ENCODE measurements around the gene KCNIP1.
A peak's percentile ranks its signal among the peaks of the same experiment; 100 is the strongest.

KCNIP1 gene

DNA sequence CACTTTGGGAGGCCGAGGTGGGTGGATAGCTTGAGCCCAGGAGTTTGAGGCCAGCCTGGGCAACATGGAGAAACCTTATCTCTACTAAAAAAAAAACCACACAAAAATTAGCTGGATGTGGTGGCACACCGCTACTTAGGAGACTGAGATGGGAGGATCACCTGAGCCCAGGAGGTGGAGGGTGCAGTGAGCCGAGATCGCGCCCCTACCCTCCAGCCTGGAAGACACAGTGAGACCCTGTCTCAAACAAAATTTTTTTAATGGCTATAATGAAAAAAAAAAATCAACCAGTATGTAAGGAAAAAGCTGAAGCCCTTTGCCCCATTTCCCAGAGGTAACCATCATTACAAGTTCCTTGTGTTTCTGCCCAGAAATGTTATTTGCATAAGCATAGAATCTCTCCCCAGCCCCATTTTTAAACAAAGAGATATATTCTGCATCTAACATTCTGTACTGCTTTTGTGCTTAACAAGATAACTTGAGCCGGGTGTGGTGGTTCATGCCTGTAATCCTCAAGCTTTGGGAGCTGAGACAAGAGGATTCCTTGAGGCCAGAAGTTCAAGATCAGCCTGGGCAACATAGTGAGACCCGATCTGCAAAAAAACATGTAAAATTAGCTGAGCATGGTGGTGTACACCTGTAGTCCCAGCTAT, 35.1 kb upstream of the KCNIP1 start:
- TF ChIP-seq, protein P1, sequence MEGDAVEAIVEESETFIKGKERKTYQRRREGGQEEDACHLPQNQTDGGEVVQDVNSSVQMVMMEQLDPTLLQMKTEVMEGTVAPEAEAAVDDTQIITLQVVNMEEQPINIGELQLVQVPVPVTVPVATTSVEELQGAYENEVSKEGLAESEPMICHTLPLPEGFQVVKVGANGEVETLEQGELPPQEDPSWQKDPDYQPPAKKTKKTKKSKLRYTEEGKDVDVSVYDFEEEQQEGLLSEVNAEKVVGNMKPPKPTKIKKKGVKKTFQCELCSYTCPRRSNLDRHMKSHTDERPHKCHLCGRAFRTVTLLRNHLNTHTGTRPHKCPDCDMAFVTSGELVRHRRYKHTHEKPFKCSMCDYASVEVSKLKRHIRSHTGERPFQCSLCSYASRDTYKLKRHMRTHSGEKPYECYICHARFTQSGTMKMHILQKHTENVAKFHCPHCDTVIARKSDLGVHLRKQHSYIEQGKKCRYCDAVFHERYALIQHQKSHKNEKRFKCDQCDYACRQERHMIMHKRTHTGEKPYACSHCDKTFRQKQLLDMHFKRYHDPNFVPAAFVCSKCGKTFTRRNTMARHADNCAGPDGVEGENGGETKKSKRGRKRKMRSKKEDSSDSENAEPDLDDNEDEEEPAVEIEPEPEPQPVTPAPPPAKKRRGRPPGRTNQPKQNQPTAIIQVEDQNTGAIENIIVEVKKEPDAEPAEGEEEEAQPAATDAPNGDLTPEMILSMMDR (IDR thresholded peaks at IDR 0.05; ENCODE audit: low read depth, low read length) = no peak
- TF ChIP-seq POLR2A (IDR thresholded peaks at IDR 0.05; ENCODE audit: extremely low read depth, insufficient read length) = no peak
- no peak for TF ChIP-seq MYC (IDR thresholded peaks at IDR 0.05; ENCODE audit: low read depth, low read length)
- TF ChIP-seq, protein P2, sequence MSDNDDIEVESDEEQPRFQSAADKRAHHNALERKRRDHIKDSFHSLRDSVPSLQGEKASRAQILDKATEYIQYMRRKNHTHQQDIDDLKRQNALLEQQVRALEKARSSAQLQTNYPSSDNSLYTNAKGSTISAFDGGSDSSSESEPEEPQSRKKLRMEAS (IDR thresholded peaks at IDR 0.05; ENCODE audit: low read depth, low read length) = no peak
- no peak for DNase-seq (ENCODE audit: low read depth)
- no peak overlapping the region for H3K4me3 ChIP-seq (ENCODE audit: low read depth, low read length)

DNA sequence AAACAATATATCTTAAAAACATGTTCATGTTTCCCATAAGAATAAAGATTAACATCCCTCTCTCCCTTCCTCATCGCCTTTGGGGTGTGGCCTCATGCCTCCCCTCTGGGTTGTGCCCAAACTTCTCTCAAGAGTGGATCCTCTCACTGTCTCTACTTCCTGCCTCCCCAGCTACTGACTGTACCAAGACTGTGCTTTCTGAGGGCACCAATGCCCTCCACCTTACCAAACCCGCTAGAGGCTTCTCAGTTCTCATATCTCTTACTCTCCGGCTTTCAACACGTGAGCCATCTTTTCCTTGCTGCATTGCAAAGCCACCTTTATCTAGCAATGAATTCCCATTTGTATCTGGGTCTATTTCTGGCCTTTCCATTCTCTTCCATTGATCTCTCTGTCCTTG, 34.4 kb upstream of the KCNIP1 start:
- H3K4me3 ChIP-seq (ENCODE audit: low read depth, low read length) = no peak overlapping the region
- no peak for DNase-seq (ENCODE audit: low read depth)
- TF ChIP-seq MYC (IDR thresholded peaks at IDR 0.05; ENCODE audit: low read depth, low read length) (no peak), POLR2A (IDR thresholded peaks at IDR 0.05; ENCODE audit: extremely low read depth, insufficient read length) (no peak)
- TF ChIP-seq, protein P2 (IDR thresholded peaks at IDR 0.05; ENCODE audit: low read depth, low read length) = no peak
- TF ChIP-seq, protein P1 (IDR thresholded peaks at IDR 0.05; ENCODE audit: low read depth, low read length) = no peak

DNA sequence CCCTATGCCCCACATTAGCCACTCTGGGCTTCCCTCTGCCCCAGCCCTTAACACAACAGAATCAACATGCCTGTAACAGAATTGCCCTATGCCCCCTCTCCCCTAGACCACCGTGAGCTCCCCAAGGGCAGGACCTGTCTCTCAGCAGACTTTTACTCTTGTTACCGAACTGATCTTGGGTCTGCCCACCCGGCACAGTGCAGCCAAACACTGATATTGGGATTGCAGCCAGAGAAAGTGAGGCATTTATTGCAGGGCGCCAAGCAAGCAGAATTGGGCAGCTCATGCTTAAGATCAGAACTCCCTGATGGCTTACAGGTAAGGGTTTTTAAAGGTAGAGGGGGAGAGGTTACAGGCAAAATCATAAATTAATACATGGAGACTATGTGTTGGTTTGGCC, 33.5 kb upstream of the KCNIP1 start:
- no peak overlapping the region for H3K4me3 ChIP-seq (ENCODE audit: low read depth, low read length)
- TF ChIP-seq POLR2A (IDR thresholded peaks at IDR 0.05; ENCODE audit: extremely low read depth, insufficient read length) = no peak
- TF ChIP-seq, protein P2 (IDR thresholded peaks at IDR 0.05; ENCODE audit: low read depth, low read length) = no peak
- TF ChIP-seq, protein P1 (IDR thresholded peaks at IDR 0.05; ENCODE audit: low read depth, low read length) = no peak
- no peak for TF ChIP-seq MYC (IDR thresholded peaks at IDR 0.05; ENCODE audit: low read depth, low read length)
- DNase-seq (ENCODE audit: low read depth) = no peak

DNA sequence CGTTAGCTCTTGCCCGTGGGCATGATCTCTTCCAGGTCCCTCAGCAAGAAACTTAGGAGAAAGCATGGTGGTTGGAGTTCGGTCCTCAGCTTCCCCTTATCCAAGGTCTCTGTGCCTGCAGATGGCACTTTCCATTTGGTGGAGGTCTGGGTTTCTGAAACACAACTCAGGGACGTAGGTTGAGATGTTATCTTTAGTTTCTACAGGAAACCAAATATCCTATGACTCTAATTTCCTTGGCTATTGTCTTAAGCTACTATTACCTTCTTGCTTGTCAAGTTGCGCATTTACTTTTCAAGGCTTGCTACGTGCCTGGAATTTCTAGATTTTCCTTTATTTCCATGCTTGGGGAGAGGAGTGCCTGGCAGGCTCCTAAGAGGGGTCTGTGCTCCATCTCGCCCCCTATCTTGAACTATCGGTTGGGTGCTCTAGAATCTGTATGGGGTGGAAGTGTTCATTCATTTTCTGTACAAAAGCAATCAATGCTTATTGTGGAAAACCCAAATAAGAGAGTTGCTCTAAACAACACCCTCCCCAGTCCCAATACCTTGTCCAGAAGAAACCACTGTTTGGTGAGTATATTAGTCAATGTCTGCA, 32.9 kb upstream of the KCNIP1 start:
- no peak overlapping the region for H3K4me3 ChIP-seq (ENCODE audit: low read depth, low read length)
- DNase-seq (ENCODE audit: low read depth) = no peak
- TF ChIP-seq POLR2A (IDR thresholded peaks at IDR 0.05; ENCODE audit: extremely low read depth, insufficient read length) (no peak), MYC (IDR thresholded peaks at IDR 0.05; ENCODE audit: low read depth, low read length) (no peak)
- TF ChIP-seq, protein P2 (IDR thresholded peaks at IDR 0.05; ENCODE audit: low read depth, low read length) = no peak
- TF ChIP-seq, protein P1 (IDR thresholded peaks at IDR 0.05; ENCODE audit: low read depth, low read length) = no peak

DNA sequence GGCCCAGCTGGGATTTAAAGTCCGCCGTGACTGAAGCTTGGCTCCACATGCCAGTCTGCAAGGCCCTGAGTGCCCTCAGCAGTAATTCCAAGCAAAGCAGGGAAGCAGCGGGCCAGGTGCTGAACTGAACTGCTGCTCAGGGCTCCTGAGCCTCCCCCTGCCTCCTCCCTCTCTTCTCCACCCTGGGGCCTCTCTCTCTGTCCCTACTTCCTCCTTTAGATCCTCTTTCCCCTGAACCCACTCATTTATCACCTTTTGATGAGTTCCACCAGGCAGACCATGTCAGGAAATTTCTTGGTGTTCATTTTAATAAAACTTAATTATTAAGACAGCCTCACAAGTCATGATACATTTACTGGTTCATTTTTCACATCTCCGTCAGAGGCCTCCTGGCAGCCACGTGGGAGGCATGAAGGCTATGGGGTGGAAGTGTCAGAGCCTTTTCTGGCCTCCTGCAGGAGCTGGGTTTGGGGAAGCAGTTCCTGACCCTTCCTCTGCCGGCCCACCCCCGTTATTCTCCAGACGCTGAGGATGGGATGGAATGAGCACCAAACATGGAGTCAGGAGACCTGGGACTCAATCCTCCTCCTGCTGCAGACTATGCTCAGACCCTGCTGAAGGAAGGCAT, 32.2 kb upstream of the KCNIP1 start:
- no peak overlapping the region for H3K4me3 ChIP-seq (ENCODE audit: low read depth, low read length)
- DNase-seq (ENCODE audit: low read depth) = peak; percentile 19
- TF ChIP-seq, protein P1 (IDR thresholded peaks at IDR 0.05; ENCODE audit: low read depth, low read length) = no peak
- no peak for TF ChIP-seq MYC (IDR thresholded peaks at IDR 0.05; ENCODE audit: low read depth, low read length)
- TF ChIP-seq, protein P2 (IDR thresholded peaks at IDR 0.05; ENCODE audit: low read depth, low read length) = no peak

All from NB4 (cell line).